Uterus (tissue), 4 donors: Measurements from ENCODE around the gene MS4A1. TPM values are rescaled to one million over a fixed set of nuclear protein-coding genes. Genes with fewer than 3 reads are reported as not detected.

Experiments used
- DNase-seq, 2 donors: peaks; one replicate each; pipeline ENCODE4 v3.0.0-alpha.2; 2019 to 2020
- H3K27ac ChIP-seq, 2 donors: fragments of 200-600 bp; sonication (generic); 1 replicate in 1 of 2; 2 replicates in 1 of 2; pipeline ENCODE4 v1.5.1; 2016 to 2018
- H3K27me3 ChIP-seq, 2 donors: fragments of 200-600 bp; sonication (generic); one replicate each; pipeline ENCODE4 v1.5.1; 2018 to 2019; ENCODE audit warnings: control low read depth in 1 of 2
- H3K36me3 ChIP-seq, 2 donors: fragments of 200-600 bp; sonication (generic); one replicate each; pipeline ENCODE4 v1.5.1; 2019; ENCODE audit warnings: control low read depth in 1 of 2
- H3K4me1 ChIP-seq, 2 donors: fragments of 200-600 bp; sonication (generic); one replicate each; pipeline ENCODE4 v1.5.1; 2018 to 2019; ENCODE audit warnings: control low read depth in 1 of 2
- H3K4me3 ChIP-seq, 2 donors: fragments of 200-600 bp; sonication (generic); 1 replicate in 1 of 2; 2 replicates in 1 of 2; pipeline ENCODE4 v1.5.1; 2018 to 2019; ENCODE audit warnings: mild to moderate bottlenecking in 1 of 2
- H3K9me3 ChIP-seq, 2 donors: fragments of 200-600 bp; sonication (generic); one replicate each; pipeline ENCODE4 v1.5.1; 2019; ENCODE audit warnings: control low read depth in 1 of 2
- CTCF ChIP-seq, 4 experiments: fragments of 200-600 bp in 2 of 4; fragments of 450-650 bp in 2 of 4; sonication (generic) in 2 of 4; IDR thresholded peaks; one replicate each; pipeline ENCODE4 v1.5.1; 2016 to 2019; ENCODE audit warnings: antibody characterized with exemption in 4 of 4, mild to moderate bottlenecking in 2 of 4, moderate library complexity in 1 of 4
- POLR2A ChIP-seq, 2 donors: fragments of 450-650 bp; IDR thresholded peaks; one replicate each; pipeline ENCODE4 v1.6.1; 2016; ENCODE audit warnings: antibody characterized with exemption in 2 of 2, mild to moderate bottlenecking in 1 of 2, moderate library complexity in 1 of 2
- intact Hi-C: fragments of 100-400 bp; cut with DNase I; formaldehyde crosslinking; loops from one replicate; pipeline ENCODE4 v1.15.1; 2023; ENCODE audit warnings: low total_unique reads
- total RNA-seq, 4 donors: library from RNA; depleted of rRNA in 3 of 4; stranded (reverse); fragments of >200 nt in 3 of 4; gene quantifications; one replicate each; pipeline versions ENCODE4 v1.1.0 to v1.2.4, GENCODE V29; 2014 to 2023
- donor health status: DM: yes; HTN: yes; CAD: no.

MS4A1 gene
- total RNA-seq, 4 donors from 2014 or later, result 0.12 to 1.9 (median 0.59) TPM; not detected in 1

GRCh38 chr11:60485987-60486386 lies 30.3 kb downstream of the MS4A1 start:
- no peak overlapping the region for H3K27ac ChIP-seq
- TF ChIP-seq POLR2A (IDR thresholded peaks at IDR 0.05) (no peak), CTCF (IDR thresholded peaks at IDR 0.05) (no peak)
- no peaks in the 10 kb centered on the region for H3K4me1 ChIP-seq
- no peak overlapping the region for H3K4me3 ChIP-seq
- no peak for DNase-seq
- no peaks in the 10 kb centered on the region for H3K27me3 ChIP-seq
- intact Hi-C loops, result no loop called here
- H3K36me3 ChIP-seq, result no peaks in the 10 kb centered on the region
- H3K9me3 ChIP-seq, result no peaks in the 10 kb centered on the region

GRCh38 chr11:60492488-60493009 lies 36.9 kb downstream of the MS4A1 start, which contains the start of gene MS4A12:
MS4A12 (plus strand) TSS chr11:60492778; CDS start chr11:60497319, 4,541 bp downstream.
- no peaks in the 10 kb centered on the region for H3K27me3 ChIP-seq
- TF ChIP-seq CTCF (IDR thresholded peaks at IDR 0.05), result no peak
- TF ChIP-seq POLR2A (IDR thresholded peaks at IDR 0.05), result no peak
- intact Hi-C loops, result no loop called here

GRCh38 chr11:60493454-60493853 lies 37.8 kb downstream of the MS4A1 start:
- intact Hi-C loops, result no loop called here
- TF ChIP-seq POLR2A (IDR thresholded peaks at IDR 0.05) (no peak), CTCF (IDR thresholded peaks at IDR 0.05) (no peak)
- Histone ChIP-seq H3K27me3 (no peaks in the 10 kb centered on the region), H3K27ac (no peak overlapping the region), H3K4me3 (no peak overlapping the region), H3K9me3 (no peaks in the 10 kb centered on the region), H3K36me3 (no peaks in the 10 kb centered on the region), H3K4me1 (no peaks in the 10 kb centered on the region)
- DNase-seq, result no peak

More at GRCh38 chr11:60492488-60493009, 36.9 kb downstream of the MS4A1 start, which contains the start of gene MS4A12:
- H3K27ac ChIP-seq, result no peak within 1 kb of the TSS
- DNase-seq, result no peak
- no peaks in the 10 kb centered on the region for H3K36me3 ChIP-seq
- no peaks in the 10 kb centered on the region for H3K4me1 ChIP-seq
- no peaks in the 10 kb centered on the region for H3K9me3 ChIP-seq
- H3K4me3 ChIP-seq, result no peak within 1 kb of the TSS

- no peaks in the 10 kb centered on the region for H3K27me3 ChIP-seq
- H3K36me3 ChIP-seq, result no peaks in the 10 kb centered on the region
- H3K9me3 ChIP-seq, result no peaks in the 10 kb centered on the region
- H3K4me3 ChIP-seq, result no peak overlapping the region
- no peaks in the 10 kb centered on the region for H3K4me1 ChIP-seq
- no peak overlapping the region for H3K27ac ChIP-seq
- intact Hi-C loops, result no loop called here
- no peak for DNase-seq
- TF ChIP-seq CTCF (IDR thresholded peaks at IDR 0.05) (no peak), POLR2A (IDR thresholded peaks at IDR 0.05) (no peak)
Measured at GRCh38 chr11:60498399-60498798, 42.8 kb downstream of the MS4A1 start.

GRCh38 chr11:60498853-60499252 lies 43.2 kb downstream of the MS4A1 start:
- no peak overlapping the region for H3K4me3 ChIP-seq
- no peak overlapping the region for H3K27ac ChIP-seq
- H3K27me3 ChIP-seq, result no peaks in the 10 kb centered on the region
- no peaks in the 10 kb centered on the region for H3K4me1 ChIP-seq
- DNase-seq, result no peak
- intact Hi-C loops, result no loop called here
- no peaks in the 10 kb centered on the region for H3K36me3 ChIP-seq
- no peak for TF ChIP-seq POLR2A (IDR thresholded peaks at IDR 0.05)
- H3K9me3 ChIP-seq, result no peaks in the 10 kb centered on the region
